ENCODE results near the gene ZBTB43. TPM values are rescaled to one million over a fixed set of nuclear protein-coding genes. Genes with fewer than 3 reads are reported as not detected.

The ZBTB43 gene
- total RNA-seq, 1 experiment from 2014 or later: 15.4 TPM

GRCh38 chr9:126859111-126859510 is 54.3 kb downstream of the ZBTB43 start:
- H3K27me3 ChIP-seq (ENCODE audit: insufficient read depth, low read length): no peaks in the 10 kb centered on the region
- H3K27ac ChIP-seq (ENCODE audit: low read depth, low read length): no peak overlapping the region
- intact Hi-C loops (cut with micrococcal nuclease): no loop called here
- CTCF ChIA-PET: interaction anchor here (0.9 to 2.2 kb wide), 9 partner anchors 10 to 154 kb away, joined by 3 to 6 read pairs (median 4); no protein-coding TSS in a partner anchor
- TF ChIP-seq ZFX (IDR thresholded peaks at IDR 0.05) (no peak), EZH2 (IDR thresholded peaks at IDR 0.05) (no peak), SRF (IDR thresholded peaks at IDR 0.05; ENCODE audit: low read depth) (no peak), TCF7L2 (IDR thresholded peaks at IDR 0.05; ENCODE audit: borderline replicate concordance, extremely low read depth, insufficient read depth, insufficient read length) (no peak), FOSL1 (IDR thresholded peaks at IDR 0.05; ENCODE audit: low read depth) (no peak), EZH2phosphoT487 (IDR thresholded peaks at IDR 0.05; ENCODE audit: borderline replicate concordance) (no peak), MAX (IDR thresholded peaks at IDR 0.05) (no peak), ATF3 (IDR thresholded peaks at IDR 0.05) (no peak), ZNF274 (IDR thresholded peaks at IDR 0.05; ENCODE audit: low read depth, low read length) (no peak), RAD21 (IDR thresholded peaks at IDR 0.05; ENCODE audit: low read depth) (no peak)
- no TSS peak for BruUV-seq (replicated peaks)
- H3K4me3 ChIP-seq (replicated peaks in 1 of 2; ENCODE audit: low read depth in 1 of 2, low read length in 2 of 2): no peak overlapping the region
- no peak for DNase-seq (ENCODE audit: low read depth, low spot score)
- H3K36me3 ChIP-seq (ENCODE audit: control insufficient read depth in 1 of 2, insufficient read depth in 2 of 2, low read length in 2 of 2): peaks cover 2 to 4% of the 10 kb centered on the region in 2 experiments; a peak in 1 of 4 replicates
- no peak for ATAC-seq
- 0 out of 2 replicates have a peak overlapping the region, but pooled peaks have one; percentile 89 for H3K4me2 ChIP-seq (ENCODE audit: low read length)
- H2AFZ ChIP-seq (ENCODE audit: low read depth, low read length, poor library complexity, severe bottlenecking): no peak overlapping the region
- H3K9ac ChIP-seq (ENCODE audit: low read length): no peak overlapping the region
- no peaks in the 10 kb centered on the region for H3K9me3 ChIP-seq (ENCODE audit: control insufficient read depth in 1 of 2, insufficient read depth in 1 of 2, low read depth in 1 of 2, low read length in 2 of 2)
- RAD21 ChIA-PET (ENCODE audit: low non-redundant PET in 1 of 2, low total read pairs in 2 of 2, uncharacterized antibody in 2 of 2, unreplicated experiment in 2 of 2): no interaction called here
- H3K9me2 ChIP-seq (ENCODE audit: insufficient read depth): no peaks in the 10 kb centered on the region
- POLR2A ChIA-PET: no interaction called here
- peaks cover 33% of the 10 kb centered on the region for H3K79me2 ChIP-seq (ENCODE audit: insufficient read depth, low read length)
- H4K20me1 ChIP-seq (ENCODE audit: insufficient read depth): no peaks in the 10 kb centered on the region
- peaks cover 7 to 20% of the 10 kb centered on the region in 2 experiments; a peak in 3 of 4 replicates for H3K4me1 ChIP-seq (ENCODE audit: control insufficient read depth in 1 of 2, insufficient read depth in 2 of 2, low read length in 2 of 2)

Data from HCT116 (cell line).